Epithelial cell of alveolus of lung (primary cell): ENCODE measurements around the gene PLA2G4C. TPM values are rescaled to one million over a fixed set of nuclear protein-coding genes. Genes with fewer than 3 reads are reported as not detected.

Experiments used
- total RNA-seq: library from RNA; depleted of rRNA; stranded (reverse); fragments of >200 nt; gene quantifications from 2 replicates; pipeline ENCODE4 v1.2.1, GENCODE V29; 2015

Gene PLA2G4C, protein sequence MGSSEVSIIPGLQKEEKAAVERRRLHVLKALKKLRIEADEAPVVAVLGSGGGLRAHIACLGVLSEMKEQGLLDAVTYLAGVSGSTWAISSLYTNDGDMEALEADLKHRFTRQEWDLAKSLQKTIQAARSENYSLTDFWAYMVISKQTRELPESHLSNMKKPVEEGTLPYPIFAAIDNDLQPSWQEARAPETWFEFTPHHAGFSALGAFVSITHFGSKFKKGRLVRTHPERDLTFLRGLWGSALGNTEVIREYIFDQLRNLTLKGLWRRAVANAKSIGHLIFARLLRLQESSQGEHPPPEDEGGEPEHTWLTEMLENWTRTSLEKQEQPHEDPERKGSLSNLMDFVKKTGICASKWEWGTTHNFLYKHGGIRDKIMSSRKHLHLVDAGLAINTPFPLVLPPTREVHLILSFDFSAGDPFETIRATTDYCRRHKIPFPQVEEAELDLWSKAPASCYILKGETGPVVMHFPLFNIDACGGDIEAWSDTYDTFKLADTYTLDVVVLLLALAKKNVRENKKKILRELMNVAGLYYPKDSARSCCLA
- 0.16 and 2.3 TPM in 2 replicates for total RNA-seq

GRCh38 chr19:48110350-48110966 lies at the start of gene PLA2G4C:
PLA2G4C (minus strand) TSS chr19:48110817; CDS start chr19:48106529, 4,288 bp downstream.

DNA sequence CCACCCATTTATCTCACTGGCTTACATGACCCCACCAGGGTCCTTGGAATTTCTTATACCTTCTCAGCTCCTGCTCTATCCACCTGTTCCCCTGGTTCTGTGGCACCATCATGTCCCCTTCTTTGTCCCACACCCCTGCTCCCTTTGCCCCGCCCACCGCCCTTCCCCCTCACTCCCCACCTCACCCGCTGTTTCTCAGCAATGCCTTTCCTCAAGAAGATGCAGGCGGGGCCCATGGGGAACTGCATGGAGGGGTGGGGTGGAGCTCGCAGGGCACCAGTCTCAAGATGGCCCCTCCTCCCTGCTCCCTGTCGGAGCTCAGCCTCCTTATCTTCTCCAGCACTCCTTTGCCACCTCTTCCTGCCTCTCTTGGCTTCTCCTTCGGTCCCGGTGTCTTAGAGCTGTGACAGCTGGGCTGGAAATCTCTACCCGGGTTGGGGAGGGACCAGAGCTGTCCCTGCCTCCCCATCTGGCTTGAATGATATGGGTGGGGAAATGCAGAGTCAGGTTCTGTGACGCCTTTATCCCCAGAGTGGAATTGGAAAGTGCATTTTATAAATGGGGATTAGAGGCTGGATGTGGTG lies 66.8 kb downstream of the PLA2G4C start, which contains the start of gene CABP5:
TSS of gene CABP5 (minus strand) at position 405 of the 584 bp plus-strand sequence. CDS start at position 248, 157 bp downstream.

Other genes starting within 250 kb of the PLA2G4C start
- not detected in 2 replicates for gene SULT2A1, start 224.5 kb downstream of the PLA2G4C start, total RNA-seq
- not detected in 2 replicates for gene BSPH1, start 118.6 kb downstream of the PLA2G4C start, total RNA-seq
- gene ELSPBP1, start 116.2 kb downstream of the PLA2G4C start, total RNA-seq: not detected in 2 replicates
- not detected in 2 replicates for gene CABP5, start 66.7 kb downstream of the PLA2G4C start, total RNA-seq
- 18.8 and 27.9 TPM in 2 replicates for gene LIG1, start 59.5 kb upstream of the PLA2G4C start, total RNA-seq
- 1.8 and 4.2 TPM in 2 replicates for gene ZSWIM9, start 59.9 kb upstream of the PLA2G4C start, total RNA-seq
- 6.3 and 28.0 TPM in 2 replicates for gene CARD8, start 145.1 kb upstream of the PLA2G4C start, total RNA-seq
- gene ZNF114, start 159.3 kb upstream of the PLA2G4C start, total RNA-seq: 0.16 and 0.26 TPM in 2 replicates
- 94.1 and 196 TPM in 2 replicates for gene EMP3, start 214.7 kb upstream of the PLA2G4C start, total RNA-seq